GM18520 (cell line): Measurements from ENCODE around the gene KBTBD2.
"Not testable (repeated sequence)": the region's sequence is repeated elsewhere in the genome, so short reads cannot be mapped to it uniquely, and the experiment has no call there.

Experiments used
- ATAC-seq: cut with Tn5 transposase; IDR thresholded peaks from one replicate; pipeline ENCODE4 v1.9.1; 2021; ENCODE audit not compliant: unreplicated experiment

The KBTBD2 gene

GRCh38 chr7:32857063-32857462 is 34.5 kb downstream of the KBTBD2 start:
- not testable (repeated sequence) for ATAC-seq

GRCh38 chr7:32855837-32856775 is 35.5 kb downstream of the KBTBD2 start:
- not testable (repeated sequence) for ATAC-seq

- ATAC-seq, result not testable (repeated sequence)
Observed at GRCh38 chr7:32850654-32851053, 40.9 kb downstream of the KBTBD2 start.

GRCh38 chr7:32848655-32849054 is 42.9 kb downstream of the KBTBD2 start:
- not testable (repeated sequence) for ATAC-seq

GRCh38 chr7:32846630-32847225 is 44.8 kb downstream of the KBTBD2 start:
- peak; percentile 97 for ATAC-seq

- not testable (repeated sequence) for ATAC-seq
Observed at GRCh38 chr7:32844748-32845147, 46.8 kb downstream of the KBTBD2 start.

GRCh38 chr7:32843763-32844162 is 47.8 kb downstream of the KBTBD2 start:
- ATAC-seq, result not testable (repeated sequence)

- not testable (repeated sequence) for ATAC-seq
Observed at GRCh38 chr7:32839846-32840245, 51.7 kb downstream of the KBTBD2 start.

- ATAC-seq, result peak; percentile 46
Observed at GRCh38 chr7:32828996-32829752, 62.4 kb downstream of the KBTBD2 start.
